ENCODE measurements around the gene SLC39A6. TPM values are rescaled to one million over a fixed set of nuclear protein-coding genes. Genes with fewer than 3 reads are reported as not detected.
"Not testable (repeated sequence)": the region's sequence is repeated elsewhere in the genome, so short reads cannot be mapped to it uniquely, and the experiment has no call there.

Gene SLC39A6
- total RNA-seq, 1 donor from 2014 or later, result 48.7 TPM

GRCh38 chr18:36066001-36066400, 63.1 kb downstream of the SLC39A6 start:
- H3K27me3 Mint-ChIP-seq, result no peaks in the 10 kb centered on the region
- DNase-seq (ENCODE audit: extremely low spot score, unreplicated experiment), result no peak
- H3K27ac Mint-ChIP-seq, result peak overlapping the region; percentile 97
- no peaks in the 10 kb centered on the region for H3K9me3 Mint-ChIP-seq
- peaks cover 22% of the 10 kb centered on the region for H3K36me3 Mint-ChIP-seq
- TF ChIP-seq CTCF (conservative IDR thresholded peaks at IDR 0.05), result no peak
- H3K4me3 Mint-ChIP-seq, result peak overlapping the region; percentile 98
- H3K4me1 Mint-ChIP-seq (ENCODE audit: unreplicated experiment), result peaks cover 19% of the 10 kb centered on the region

GRCh38 chr18:36064809-36065079, 64.4 kb downstream of the SLC39A6 start:
- not testable (repeated sequence) for H3K9me3 Mint-ChIP-seq; DNase-seq (ENCODE audit: extremely low spot score, unreplicated experiment); H3K27me3 Mint-ChIP-seq; H3K27ac Mint-ChIP-seq
- Mint-ChIP-seq H3K36me3 (peaks cover 22% of the 10 kb centered on the region), H3K4me1 (ENCODE audit: unreplicated experiment) (peaks cover 19% of the 10 kb centered on the region), H3K4me3 (peak overlapping the region; percentile 66)

GRCh38 chr18:36064027-36064808, 64.9 kb downstream of the SLC39A6 start:
- Mint-ChIP-seq H3K27me3 (no peaks in the 10 kb centered on the region), H3K27ac (no peak overlapping the region), H3K36me3 (peaks cover 22% of the 10 kb centered on the region), H3K4me3 (peak overlapping the region; percentile 66), H3K9me3 (no peaks in the 10 kb centered on the region), H3K4me1 (ENCODE audit: unreplicated experiment) (peaks cover 19% of the 10 kb centered on the region)
- no peak for TF ChIP-seq CTCF (conservative IDR thresholded peaks at IDR 0.05)
- no peak for DNase-seq (ENCODE audit: extremely low spot score, unreplicated experiment)

- peaks cover 7% of the 10 kb centered on the region for H3K4me1 Mint-ChIP-seq (ENCODE audit: unreplicated experiment)
- H3K36me3 Mint-ChIP-seq, result peaks cover 23% of the 10 kb centered on the region
- no peak for TF ChIP-seq CTCF (conservative IDR thresholded peaks at IDR 0.05)
- no peak overlapping the region for H3K27ac Mint-ChIP-seq
- no peak for DNase-seq (ENCODE audit: extremely low spot score, unreplicated experiment)
- no peaks in the 10 kb centered on the region for H3K9me3 Mint-ChIP-seq
- no peak overlapping the region for H3K4me3 Mint-ChIP-seq
- no peaks in the 10 kb centered on the region for H3K27me3 Mint-ChIP-seq
Measured at GRCh38 chr18:36058674-36059073, 70.5 kb downstream of the SLC39A6 start.

Other genes starting within 250 kb of the SLC39A6 start
- 41.0 and 52.4 TPM in 2 replicates for gene RPRD1A, start 61.8 kb downstream of the SLC39A6 start, total RNA-seq (ENCODE audit: low replicate concordance)
- gene ELP2, start 559 bp upstream of the SLC39A6 start, total RNA-seq (ENCODE audit: low replicate concordance), result 79.2 and 94.6 TPM in 2 replicates
- gene MOCOS, start 58.2 kb upstream of the SLC39A6 start, total RNA-seq (ENCODE audit: low replicate concordance), result 2.4 and 3.2 TPM in 2 replicates
- gene FHOD3, start 168.4 kb upstream of the SLC39A6 start, total RNA-seq (ENCODE audit: low replicate concordance), result 3.8 and 5.3 TPM in 2 replicates